HG03135 (cell line): Measurements from ENCODE around the gene NCAM1.

ENCODE experiments used
- ATAC-seq: cut with Tn5 transposase; IDR thresholded peaks from one replicate; pipeline ENCODE4 v1.9.1; 2021; ENCODE audit warnings: mild to moderate bottlenecking, moderate library complexity; ENCODE audit not compliant: unreplicated experiment

NCAM1 gene

GRCh38 chr11:113082341-113082955 lies 121.2 kb downstream of the NCAM1 start:
- no peak for ATAC-seq

DNA sequence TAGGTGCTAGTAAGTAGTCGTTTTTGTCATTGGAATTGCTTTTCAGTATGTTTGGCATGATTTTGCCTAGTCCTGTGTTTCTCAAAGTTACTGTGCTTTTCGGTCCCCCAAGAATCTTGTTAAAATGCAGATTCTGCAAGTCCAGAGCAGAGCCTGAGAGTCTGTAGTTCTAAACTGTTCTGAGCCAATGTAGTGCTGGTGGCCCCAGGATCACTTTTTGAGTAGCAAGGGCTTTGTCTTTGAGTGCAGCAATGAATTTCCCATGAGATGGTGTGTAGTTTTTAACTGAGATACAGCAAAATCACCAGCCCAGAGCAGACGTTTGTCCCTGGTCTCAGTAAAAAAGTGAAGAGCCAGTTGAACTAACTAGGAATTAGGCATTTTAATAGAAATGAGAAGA lies 122.4 kb downstream of the NCAM1 start:
- no peak for ATAC-seq

DNA sequence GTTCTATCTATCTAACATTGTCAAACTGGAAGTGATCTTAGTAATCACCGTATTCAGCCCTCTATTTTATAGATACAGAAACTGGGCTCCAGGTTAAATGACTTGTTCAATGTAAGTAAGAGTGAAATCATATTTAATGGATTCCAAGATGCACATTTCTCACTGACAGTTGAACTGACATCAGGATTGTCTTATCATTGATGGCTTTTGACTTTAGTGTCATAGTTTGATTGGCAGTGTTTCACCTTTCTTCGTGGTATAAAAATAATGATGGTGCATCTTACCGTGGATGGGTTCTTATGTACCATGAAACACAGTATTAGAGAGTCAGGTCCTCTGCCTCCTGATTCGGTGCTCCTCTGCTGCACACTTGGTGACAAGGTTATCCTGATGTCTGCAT lies 123.1 kb downstream of the NCAM1 start:
- ATAC-seq = no peak

- no peak for ATAC-seq
Measured at GRCh38 chr11:113085446-113085845, 124.2 kb downstream of the NCAM1 start.

DNA sequence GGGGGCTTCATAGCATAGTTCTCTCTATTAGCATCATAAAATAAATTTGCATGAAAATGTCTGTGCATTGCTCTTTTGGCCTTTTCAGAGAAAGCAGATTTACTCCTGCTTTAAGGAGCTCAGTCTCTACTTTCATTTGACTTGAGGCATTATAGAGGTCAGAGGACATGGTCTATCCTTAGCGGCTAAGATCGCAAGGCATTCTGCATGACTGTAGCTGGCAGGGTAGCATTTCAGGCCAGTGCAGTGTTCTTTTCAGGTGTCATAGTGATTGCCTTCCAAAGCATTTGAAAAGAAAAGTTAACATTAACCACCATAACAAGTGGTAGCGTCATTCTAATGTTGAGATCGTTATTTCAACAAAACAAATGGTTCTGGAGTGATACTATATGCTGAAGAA lies 126.5 kb downstream of the NCAM1 start:
- no peak for ATAC-seq

GRCh38 chr11:113090716-113091480 lies 129.7 kb downstream of the NCAM1 start:
- ATAC-seq = no peak

GRCh38 chr11:113091481-113091780 lies 130.2 kb downstream of the NCAM1 start:
- ATAC-seq = no peak

DNA sequence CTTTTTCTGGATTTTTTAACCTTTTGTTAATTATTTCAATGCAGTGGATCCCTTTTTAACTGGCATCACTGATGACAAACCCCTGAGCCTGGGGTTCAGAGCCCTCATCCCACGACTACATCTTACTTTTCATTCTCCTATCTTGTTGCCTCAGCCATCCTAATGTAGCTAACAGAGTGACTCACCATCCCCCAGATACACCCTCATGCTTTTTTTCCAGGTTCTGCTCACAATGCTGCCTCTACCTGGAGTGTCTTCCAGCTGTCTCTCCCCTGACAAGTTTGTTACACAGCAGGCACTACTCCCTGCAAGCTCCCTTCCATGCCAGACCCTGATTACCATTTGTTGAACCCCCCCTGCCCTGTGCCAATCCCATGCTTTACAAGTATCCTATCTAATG lies 135.4 kb downstream of the NCAM1 start:
- ATAC-seq = no peak

- no peak for ATAC-seq
Measured at GRCh38 chr11:113103932-113104690, 142.9 kb downstream of the NCAM1 start.

DNA sequence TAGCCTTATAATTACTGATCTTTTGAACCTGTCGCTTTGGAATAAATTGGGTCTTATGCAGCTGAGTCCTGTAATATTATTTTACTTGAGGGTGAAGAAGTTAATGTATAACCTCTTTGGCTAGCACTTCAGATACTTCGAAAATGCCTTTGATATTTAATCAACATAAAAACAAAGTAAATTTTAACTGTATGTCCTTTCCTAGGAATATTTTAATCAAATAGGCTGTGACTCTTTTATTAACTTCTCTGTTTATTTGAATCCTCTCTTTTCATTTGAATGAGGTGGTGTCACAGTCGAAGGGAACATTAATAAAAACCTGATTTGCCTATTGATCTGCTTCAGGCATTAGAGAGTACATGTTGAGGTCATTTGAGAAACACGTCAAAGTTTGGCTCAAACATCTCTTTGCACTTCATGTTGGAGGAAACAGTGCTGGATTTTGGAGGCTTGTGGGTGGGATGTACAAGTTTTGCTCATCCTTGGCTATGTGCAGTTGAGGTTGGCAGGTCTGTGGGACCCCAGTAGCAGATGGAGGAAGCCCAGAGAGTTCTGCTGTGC lies 143.6 kb downstream of the NCAM1 start:
- ATAC-seq = no peak

- ATAC-seq = no peak
Measured at GRCh38 chr11:113105592-113105991, 144.4 kb downstream of the NCAM1 start.

GRCh38 chr11:113106507-113106906 lies 145.3 kb downstream of the NCAM1 start:
- no peak for ATAC-seq

GRCh38 chr11:113110046-113110445 lies 148.8 kb downstream of the NCAM1 start:
- ATAC-seq = no peak

DNA sequence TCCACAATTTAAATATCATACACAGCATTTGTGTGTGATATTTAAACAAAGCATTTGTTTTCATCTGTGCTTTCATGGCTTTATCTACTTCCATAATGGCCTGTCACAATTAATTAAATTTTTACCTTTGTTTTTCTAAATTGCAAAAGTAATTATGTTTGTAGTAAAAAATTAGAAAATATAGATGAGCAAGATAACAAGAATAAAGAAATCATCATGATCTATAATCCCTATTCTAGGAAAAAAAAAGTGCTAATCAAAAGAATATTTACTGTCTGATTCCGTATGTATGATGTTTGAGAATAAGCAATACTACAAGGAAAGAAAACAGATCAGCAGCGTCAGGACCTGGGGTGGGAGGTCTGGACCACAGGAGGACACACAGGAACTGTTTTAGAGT lies 149.9 kb downstream of the NCAM1 start:
- ATAC-seq = no peak

DNA sequence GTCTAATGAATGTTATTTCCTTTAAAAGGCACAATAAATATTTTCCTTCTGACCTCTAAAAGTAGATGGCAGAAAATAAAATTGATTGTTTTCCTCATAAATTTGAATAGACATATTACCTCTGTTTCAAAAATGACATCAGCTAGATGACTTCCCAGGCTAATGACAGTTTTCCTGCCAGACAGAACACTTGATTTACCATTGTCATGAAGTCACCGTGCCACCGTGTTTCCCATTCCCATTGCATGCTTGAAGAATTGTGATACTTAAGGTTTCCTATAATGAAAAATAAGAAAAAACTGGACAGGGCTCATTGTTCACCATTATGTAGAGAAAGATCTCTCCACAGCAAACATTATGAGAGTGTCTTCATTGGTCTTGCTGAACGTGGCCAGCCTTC lies 151.1 kb downstream of the NCAM1 start:
- ATAC-seq = no peak

- no peak for ATAC-seq
Measured at GRCh38 chr11:113113801-113114704, 152.8 kb downstream of the NCAM1 start.

DNA sequence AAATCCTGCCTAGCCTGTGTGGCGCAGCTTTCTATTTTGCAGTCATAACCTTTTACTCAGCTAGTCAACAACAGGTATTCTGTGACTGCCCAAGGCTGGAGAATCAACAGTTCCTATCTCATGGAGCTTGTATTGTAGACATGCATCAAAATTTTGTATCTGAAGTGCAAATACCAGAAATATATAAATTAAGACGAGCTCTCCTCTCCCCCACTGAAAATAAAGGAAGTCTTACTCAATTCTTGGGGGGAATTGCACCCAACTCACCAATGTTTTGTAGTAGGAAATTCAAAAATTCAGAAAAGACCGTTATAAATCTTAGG lies 153.4 kb downstream of the NCAM1 start:
- no peak for ATAC-seq

DNA sequence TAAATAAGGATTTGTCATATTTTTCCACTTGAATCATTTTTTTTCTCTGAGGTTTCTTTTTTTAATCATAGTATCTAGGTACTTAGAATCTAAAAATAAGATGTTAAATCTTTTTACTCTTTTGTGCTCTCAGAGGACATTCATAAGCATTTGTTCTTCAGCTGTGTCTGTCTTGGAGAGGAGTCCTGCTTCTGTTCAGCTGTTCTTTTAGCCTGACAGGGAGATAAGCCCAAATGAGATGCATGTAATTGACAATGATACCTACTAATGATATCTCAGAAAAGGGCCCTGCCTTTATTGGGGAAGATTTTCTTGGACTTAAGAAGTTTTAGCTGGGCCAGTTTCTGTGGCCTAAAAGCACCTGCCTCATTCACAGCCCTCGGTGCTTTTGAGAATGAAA lies 156.9 kb downstream of the NCAM1 start:
- ATAC-seq = no peak

DNA sequence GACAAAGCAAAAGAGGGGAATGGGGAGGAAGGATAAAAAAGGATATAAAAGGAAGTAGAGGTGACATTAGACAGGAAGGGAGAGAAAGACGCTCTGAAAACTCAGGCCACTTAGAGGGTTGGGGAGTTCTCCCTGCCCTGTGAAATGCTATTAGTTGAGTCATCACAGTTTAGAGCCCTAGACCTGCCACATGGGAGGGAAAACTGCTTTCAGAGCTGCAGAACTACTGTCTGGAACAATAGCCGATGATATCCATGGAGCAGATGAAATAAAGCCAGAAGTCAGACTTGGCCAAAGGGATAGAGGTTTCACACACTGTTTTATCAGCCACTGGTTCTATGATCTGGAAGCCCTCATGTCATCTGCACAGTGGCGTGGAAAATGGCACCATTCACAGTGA lies 157.9 kb downstream of the NCAM1 start:
- ATAC-seq = no peak

DNA sequence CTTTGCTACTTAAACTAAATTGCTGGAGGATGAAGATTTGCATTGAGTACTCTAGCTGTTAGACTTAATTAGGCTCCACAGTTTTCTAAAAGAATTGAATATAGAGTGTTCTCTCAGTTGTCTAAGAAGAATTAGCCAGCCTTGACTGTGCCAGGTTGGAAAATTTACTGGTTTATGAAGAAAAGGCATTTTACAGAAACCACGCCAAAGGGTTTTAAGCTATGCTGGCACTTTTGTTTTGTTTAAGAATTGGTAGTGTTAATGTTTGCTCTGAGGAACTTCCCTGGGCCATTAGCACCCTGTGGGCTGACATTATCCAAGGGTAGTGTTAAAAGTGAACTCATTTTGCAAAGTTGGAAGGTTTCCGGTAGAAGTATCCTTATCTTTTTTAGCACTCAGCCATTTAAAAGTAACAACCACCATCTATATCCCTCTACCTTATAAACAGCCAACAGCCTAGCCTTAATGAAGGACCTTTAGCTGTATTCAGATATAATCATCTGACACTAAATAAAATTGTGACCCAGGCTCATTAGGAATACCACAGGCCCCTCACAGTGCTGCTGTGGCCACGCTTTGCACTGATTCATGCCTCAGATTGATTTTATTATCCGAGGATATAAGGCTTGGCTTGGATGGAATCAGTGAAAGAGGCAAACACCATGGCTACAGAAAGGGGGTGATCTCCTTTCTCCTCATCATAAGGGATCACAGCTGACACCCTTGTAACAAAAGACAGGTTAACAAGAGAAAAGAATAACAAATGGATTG lies 158.9 kb downstream of the NCAM1 start:
- ATAC-seq = no peak
